SK-N-SH (cell line): Measurements from ENCODE around the gene KAT5.
"Not testable (repeated sequence)": the region's sequence is repeated elsewhere in the genome, so short reads cannot be mapped to it uniquely, and the experiment has no call there.

Experiments used
- CTCF ChIP-seq: fragments of 200-600 bp; sonication (generic); IDR thresholded peaks from 2 replicates; pipeline ENCODE4 v1.6.1; 2017; ENCODE audit warnings: antibody characterized with exemption, mild to moderate bottlenecking, moderate library complexity
- EP300 ChIP-seq, 2 experiments: IDR thresholded peaks; 2 replicates each; pipeline versions ENCODE4 v1.4.0 to v1.6.1; 2012; ENCODE audit warnings: borderline replicate concordance in 1 of 2, low read depth in 1 of 2, low read length in 1 of 2
- EZH2phosphoT487 ChIP-seq: fragments of 200-600 bp; sonication (generic); IDR thresholded peaks from 2 replicates; pipeline ENCODE4 v1.6.1; 2017; ENCODE audit warnings: low read depth, mixed run types, mild to moderate bottlenecking, antibody characterized with exemption, moderate library complexity, borderline replicate concordance
- JUND ChIP-seq: IDR thresholded peaks from 2 replicates; pipeline ENCODE4 v1.4.0; 2012
- MAX ChIP-seq: IDR thresholded peaks from 2 replicates; pipeline ENCODE4 v1.4.0; 2012; ENCODE audit warnings: low read depth
- MXI1 ChIP-seq: IDR thresholded peaks from 2 replicates; pipeline ENCODE4 v1.6.1; 2012; ENCODE audit warnings: mild to moderate bottlenecking, low read depth, low read length, improper control_type of control experiment
- POLR2AphosphoS5 ChIP-seq: IDR thresholded peaks from 2 replicates; pipeline ENCODE4 v1.6.1; 2012; ENCODE audit warnings: low read depth, low read length
- RAD21 ChIP-seq: IDR thresholded peaks from 2 replicates; pipeline ENCODE4 v1.6.1; 2012; ENCODE audit warnings: mild to moderate bottlenecking, low read length
- REST ChIP-seq: IDR thresholded peaks from 2 replicates; pipeline ENCODE4 v1.6.1; 2012; ENCODE audit warnings: mild to moderate bottlenecking, low read depth, low read length, moderate library complexity
- SIN3A ChIP-seq: IDR thresholded peaks from 2 replicates; pipeline ENCODE4 v1.6.1; 2012; ENCODE audit warnings: low read depth, mild to moderate bottlenecking, low read length, moderate library complexity, borderline replicate concordance
- TAF1 ChIP-seq: IDR thresholded peaks from 2 replicates; pipeline ENCODE4 v1.6.1; 2012; ENCODE audit warnings: low read depth, mild to moderate bottlenecking, low read length, moderate library complexity, borderline replicate concordance
- ZBTB33 ChIP-seq: IDR thresholded peaks from 2 replicates; pipeline ENCODE4 v1.4.0; 2012; ENCODE audit warnings: low read depth, borderline replicate concordance

GRCh38 chr11:65683480-65683879 lies 28.6 kb upstream of the KAT5 start:
- not testable (repeated sequence) for TF ChIP-seq MAX; RAD21; EZH2phosphoT487; MXI1; CTCF; EP300 (IDR thresholded peaks at IDR 0.05; ENCODE audit: borderline replicate concordance in 1 of 2, low read depth in 1 of 2, low read length in 1 of 2); REST; POLR2AphosphoS5; ZBTB33; SIN3A; TAF1; JUND
